Parathyroid adenoma (tissue), 2 donors: ENCODE measurements around the gene SCLT1.
"Not testable (repeated sequence)": the region's sequence is repeated elsewhere in the genome, so short reads cannot be mapped to it uniquely, and the experiment has no call there.

Experiments
- H2AFZ ChIP-seq: fragments of 300-600 bp; sonication (generic); one replicate; pipeline ENCODE4 v1.7.0; 2017; ENCODE audit warnings: antibody characterized with exemption, mild to moderate bottlenecking
- H3K27ac ChIP-seq: fragments of 300-600 bp; sonication (generic); one replicate; pipeline ENCODE4 v1.7.0; 2017
- H3K27me3 ChIP-seq: fragments of 300-600 bp; sonication (generic); one replicate; pipeline ENCODE4 v1.7.0; 2017; ENCODE audit warnings: low read length; ENCODE audit not compliant: control insufficient read depth, insufficient read depth
- H3K36me3 ChIP-seq: fragments of 300-600 bp; sonication (generic); one replicate; pipeline ENCODE4 v1.7.0; 2017; ENCODE audit warnings: low read length; ENCODE audit not compliant: control insufficient read depth, insufficient read depth
- H3K4me1 ChIP-seq: fragments of 300-600 bp; sonication (generic); one replicate; pipeline ENCODE4 v1.7.0; 2017; ENCODE audit warnings: control low read depth
- H3K4me2 ChIP-seq: fragments of 300-600 bp; sonication (generic); one replicate; pipeline ENCODE4 v1.7.0; 2017; ENCODE audit warnings: low read length
- H3K4me3 ChIP-seq: fragments of 300-600 bp; sonication (generic); one replicate; pipeline ENCODE4 v1.7.0; 2017; ENCODE audit warnings: low read depth, low read length
- H3K79me2 ChIP-seq: fragments of 300-600 bp; sonication (generic); one replicate; pipeline ENCODE4 v1.7.0; 2017; ENCODE audit warnings: control low read depth
- H3K9ac ChIP-seq: fragments of 300-600 bp; sonication (generic); one replicate; pipeline ENCODE4 v1.7.0; 2017; ENCODE audit warnings: mild to moderate bottlenecking
- H3K9me3 ChIP-seq: fragments of 300-600 bp; sonication (generic); one replicate; pipeline ENCODE4 v1.7.0; 2017; ENCODE audit warnings: low read length; ENCODE audit not compliant: control insufficient read depth
- CTCF ChIP-seq: fragments of 300-600 bp; sonication (generic); IDR thresholded peaks from one replicate; pipeline ENCODE4 v1.7.0; 2017; ENCODE audit warnings: antibody characterized with exemption, mild to moderate bottlenecking
- donor health status: primary hyperparathyroidism.

SCLT1 gene

GRCh38 chr4:129085472-129085871, 7.9 kb downstream of the SCLT1 start:
- Histone ChIP-seq H2AFZ (no peak overlapping the region), H3K36me3 (no peaks in the 10 kb centered on the region), H3K9me3 (no peaks in the 10 kb centered on the region), H3K27ac (no peak overlapping the region), H3K4me1 (no peaks in the 10 kb centered on the region), H3K4me3 (no peak overlapping the region), H3K27me3 (no peaks in the 10 kb centered on the region), H3K4me2 (no peak overlapping the region), H3K9ac (no peak overlapping the region), H3K79me2 (peaks cover 2% of the 10 kb centered on the region)
- no peak for TF ChIP-seq CTCF

GRCh38 chr4:129082302-129082701, 11.0 kb downstream of the SCLT1 start:
- Histone ChIP-seq H3K79me2 (peaks cover 2% of the 10 kb centered on the region), H3K4me3 (no peak overlapping the region), H3K4me1 (no peaks in the 10 kb centered on the region), H3K27ac (no peak overlapping the region), H3K9me3 (no peaks in the 10 kb centered on the region), H3K36me3 (no peaks in the 10 kb centered on the region), H2AFZ (no peak overlapping the region), H3K9ac (no peak overlapping the region), H3K27me3 (no peaks in the 10 kb centered on the region), H3K4me2 (no peak overlapping the region)
- no peak for TF ChIP-seq CTCF

DNA sequence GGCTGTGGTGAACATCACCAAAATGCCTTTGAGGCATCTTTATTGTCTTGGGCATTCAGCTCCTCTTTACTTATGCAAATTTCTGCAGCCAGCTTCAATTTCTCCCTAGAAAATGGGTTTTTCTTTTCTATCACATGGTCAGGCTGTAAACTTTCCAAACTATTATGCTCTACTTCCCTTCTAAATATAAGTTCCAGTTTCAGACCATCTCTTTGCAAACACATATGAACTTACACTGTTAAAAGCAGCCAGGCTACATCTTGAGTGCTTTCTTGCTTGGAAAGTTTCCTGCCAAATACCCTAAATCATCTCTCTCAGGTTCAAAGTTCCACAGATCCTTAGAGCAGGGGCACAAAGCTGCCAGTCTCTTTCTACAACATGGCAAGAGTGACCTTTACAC, 13.2 kb downstream of the SCLT1 start:
- no peak overlapping the region for H3K27ac ChIP-seq
- H3K4me1 ChIP-seq, result no peaks in the 10 kb centered on the region
- TF ChIP-seq CTCF, result no peak

DNA sequence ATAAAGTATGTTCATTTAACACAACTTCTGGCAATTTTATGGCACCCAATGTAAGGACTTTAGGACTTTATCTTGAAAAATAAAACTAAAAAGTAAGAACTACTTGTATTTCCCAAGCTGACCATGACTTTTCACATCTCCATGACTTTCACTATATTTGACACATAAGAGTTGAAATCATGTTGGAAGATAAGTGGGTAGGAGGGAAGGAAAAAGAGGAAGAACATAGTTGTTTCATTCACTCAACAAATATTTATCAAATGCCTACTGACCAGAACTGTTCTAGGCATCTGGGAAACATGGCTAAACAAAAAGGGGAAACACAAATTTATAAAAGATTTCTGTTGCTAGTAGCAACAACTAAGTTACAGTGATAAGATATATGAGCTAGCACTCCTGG, 16.0 kb downstream of the SCLT1 start:
- H2AFZ ChIP-seq, result no peak overlapping the region
- no peaks in the 10 kb centered on the region for H3K79me2 ChIP-seq
- H3K9me3 ChIP-seq, result no peaks in the 10 kb centered on the region
- H3K36me3 ChIP-seq, result no peaks in the 10 kb centered on the region
- H3K4me3 ChIP-seq, result no peak overlapping the region
- TF ChIP-seq CTCF, result no peak
- H3K27me3 ChIP-seq, result no peaks in the 10 kb centered on the region
- no peak overlapping the region for H3K27ac ChIP-seq
- H3K4me1 ChIP-seq, result no peaks in the 10 kb centered on the region
- H3K9ac ChIP-seq, result no peak overlapping the region
- H3K4me2 ChIP-seq, result no peak overlapping the region

More for the DNA sequence above, 13.2 kb downstream of the SCLT1 start:
- Histone ChIP-seq H3K36me3 (no peaks in the 10 kb centered on the region), H3K9ac (no peak overlapping the region), H3K79me2 (no peaks in the 10 kb centered on the region), H3K9me3 (no peaks in the 10 kb centered on the region), H2AFZ (no peak overlapping the region), H3K27me3 (no peaks in the 10 kb centered on the region), H3K4me2 (no peak overlapping the region), H3K4me3 (no peak overlapping the region)

DNA sequence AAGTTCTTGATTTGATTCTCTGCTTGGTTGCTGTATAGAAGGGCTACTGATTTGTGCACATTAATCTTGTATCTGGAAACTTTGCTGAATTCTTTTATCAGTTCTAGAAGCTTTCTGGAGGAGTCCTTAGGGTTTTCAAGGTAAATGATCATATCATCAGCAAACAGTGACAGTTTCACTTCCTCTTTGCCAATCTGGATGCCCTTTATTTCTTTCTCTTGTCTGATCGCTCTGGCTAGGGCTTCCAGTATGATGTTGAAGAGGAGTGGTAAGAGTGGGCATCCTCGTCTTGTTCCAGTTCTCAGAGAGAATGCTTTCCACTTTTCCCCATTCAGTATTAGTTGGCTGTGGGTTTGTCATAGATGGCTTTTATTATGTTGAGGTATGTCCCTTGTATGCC, 23.8 kb downstream of the SCLT1 start:
- not testable (repeated sequence) for H3K9ac ChIP-seq, H3K4me2 ChIP-seq, H3K27ac ChIP-seq, H2AFZ ChIP-seq, H3K4me3 ChIP-seq, H3K36me3 ChIP-seq, H3K4me1 ChIP-seq, H3K79me2 ChIP-seq, H3K9me3 ChIP-seq, H3K27me3 ChIP-seq
